Muscle layer of duodenum (tissue), 2 donors: ENCODE measurements around the gene QPRT.
"Not testable (repeated sequence)": the region's sequence is repeated elsewhere in the genome, so short reads cannot be mapped to it uniquely, and the experiment has no call there.

Source experiments
- H3K27ac ChIP-seq: one replicate; pipeline ENCODE4 v1.7.0; 2013; ENCODE audit warnings: mild to moderate bottlenecking, low read length
- H3K27me3 ChIP-seq: one replicate; pipeline ENCODE4 v1.7.0; 2013; ENCODE audit warnings: low read depth, mild to moderate bottlenecking, control low read depth, low read length
- H3K36me3 ChIP-seq, 2 donors: one replicate each; pipeline ENCODE4 v1.7.0; 2013; ENCODE audit warnings: low read length in 2 of 2, control low read depth in 1 of 2, mild to moderate bottlenecking in 1 of 2; ENCODE audit not compliant: insufficient read depth in 2 of 2, control insufficient read depth in 1 of 2
- H3K4me1 ChIP-seq, 2 donors: one replicate each; pipeline ENCODE4 v1.7.0; 2013; ENCODE audit warnings: low read length in 2 of 2, mild to moderate bottlenecking in 2 of 2, control low read depth in 1 of 2, moderate library complexity in 1 of 2; ENCODE audit not compliant: insufficient read depth in 2 of 2, control insufficient read depth in 1 of 2
- H3K4me3 ChIP-seq, 2 donors: one replicate each; pipeline ENCODE4 v1.7.0; 2013; ENCODE audit warnings: low read length in 2 of 2, low read depth in 1 of 2, mild to moderate bottlenecking in 1 of 2
- H3K9me3 ChIP-seq, 2 donors: one replicate each; pipeline ENCODE4 v1.7.0; 2013; ENCODE audit warnings: low read length in 2 of 2, control low read depth in 1 of 2, mild to moderate bottlenecking in 1 of 2; ENCODE audit not compliant: control insufficient read depth in 1 of 2
- donor health status: healthy.

QPRT gene

DNA sequence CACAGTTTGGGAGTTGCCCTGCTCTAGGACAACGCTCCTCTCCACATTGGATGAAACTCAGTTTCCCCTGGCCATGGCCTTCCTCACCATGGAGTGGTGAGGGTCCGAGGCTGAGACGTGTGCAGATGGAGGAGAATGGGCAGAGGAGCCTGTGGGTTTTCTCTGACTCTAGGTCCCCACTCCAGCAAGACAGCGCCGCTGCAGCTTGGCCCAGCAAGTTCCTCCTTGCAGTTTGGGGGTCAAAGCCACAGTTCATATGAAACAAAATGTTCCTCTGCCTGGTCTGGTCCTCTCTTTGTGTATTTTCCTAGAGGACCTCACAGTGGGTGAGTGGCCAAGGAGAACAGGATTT lies 64.5 kb downstream of the QPRT start:
- H3K27me3 ChIP-seq, result no peaks in the 10 kb centered on the region
- no peaks in the 10 kb centered on the region for H3K36me3 ChIP-seq
- H3K27ac ChIP-seq, result no peak overlapping the region
- H3K9me3 ChIP-seq, result no peaks in the 10 kb centered on the region
- no peaks in the 10 kb centered on the region for H3K4me1 ChIP-seq
- H3K4me3 ChIP-seq, result no peak overlapping the region

DNA sequence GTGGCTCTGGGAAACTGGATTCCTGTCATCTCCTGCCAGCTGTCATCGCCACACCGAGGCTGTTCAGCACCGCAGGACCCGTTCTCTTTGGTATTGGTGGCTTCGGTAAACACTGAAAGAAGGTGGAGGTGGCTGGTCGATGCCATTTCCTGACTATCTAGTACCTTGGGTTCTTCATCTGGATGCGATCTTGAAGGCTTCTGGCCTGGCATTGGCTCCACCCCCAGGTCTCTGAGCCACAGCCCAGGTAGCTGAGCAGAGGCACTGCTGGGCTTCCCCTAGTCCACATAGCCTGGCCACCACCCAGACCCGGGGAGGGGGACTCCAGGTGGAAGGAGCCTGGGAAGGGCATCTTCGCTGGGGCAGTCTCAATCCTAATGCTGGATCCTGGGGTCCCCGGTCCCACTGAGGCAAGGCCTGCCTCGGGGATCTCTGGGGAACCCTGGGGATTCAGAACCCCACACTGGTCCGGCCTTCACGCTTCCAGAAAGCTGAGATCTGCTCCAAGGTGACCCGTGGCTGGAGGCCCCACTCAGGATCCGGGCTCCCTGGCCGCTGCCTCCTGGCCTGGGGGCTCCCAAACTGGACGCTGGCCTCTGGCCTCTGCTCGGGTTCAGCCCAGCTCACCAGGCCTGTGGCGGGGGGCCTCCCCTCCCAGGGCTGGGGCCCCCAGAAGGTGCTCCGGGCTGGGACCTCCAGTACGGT lies 65.0 kb downstream of the QPRT start:
- no peaks in the 10 kb centered on the region for H3K9me3 ChIP-seq
- H3K36me3 ChIP-seq, result no peaks in the 10 kb centered on the region
- H3K4me1 ChIP-seq, result no peaks in the 10 kb centered on the region
- H3K27me3 ChIP-seq, result no peaks in the 10 kb centered on the region
- no peak overlapping the region for H3K4me3 ChIP-seq
- H3K27ac ChIP-seq, result no peak overlapping the region

DNA sequence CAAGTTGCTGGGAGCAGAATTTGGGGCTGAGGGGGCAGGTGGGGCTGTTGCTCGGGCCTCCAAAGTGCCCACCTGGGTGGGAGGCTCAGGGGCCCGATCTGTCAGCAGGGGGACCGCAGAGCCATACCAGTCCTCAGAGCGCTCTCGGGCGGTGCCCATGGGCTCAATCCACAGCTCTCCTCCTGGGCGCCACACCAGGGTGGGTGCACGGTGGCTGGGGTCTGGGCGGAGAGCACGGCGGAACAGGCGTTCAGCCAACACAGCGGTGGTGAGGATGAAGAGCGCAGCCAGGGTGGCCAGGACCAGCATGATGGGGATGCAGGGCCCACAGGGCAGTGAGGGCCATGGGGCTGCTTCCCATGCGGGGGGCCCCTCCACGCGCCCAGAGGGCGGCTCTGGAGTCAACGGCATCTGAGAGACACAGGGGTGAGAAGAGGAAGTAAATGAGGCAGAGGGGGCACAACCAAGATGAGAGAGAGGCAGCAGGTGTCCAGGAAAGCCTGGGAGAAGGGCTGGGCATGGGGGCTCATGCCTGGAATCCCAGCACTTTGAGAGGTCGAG lies 65.6 kb downstream of the QPRT start:
- H3K4me3 ChIP-seq, result no peak overlapping the region

DNA sequence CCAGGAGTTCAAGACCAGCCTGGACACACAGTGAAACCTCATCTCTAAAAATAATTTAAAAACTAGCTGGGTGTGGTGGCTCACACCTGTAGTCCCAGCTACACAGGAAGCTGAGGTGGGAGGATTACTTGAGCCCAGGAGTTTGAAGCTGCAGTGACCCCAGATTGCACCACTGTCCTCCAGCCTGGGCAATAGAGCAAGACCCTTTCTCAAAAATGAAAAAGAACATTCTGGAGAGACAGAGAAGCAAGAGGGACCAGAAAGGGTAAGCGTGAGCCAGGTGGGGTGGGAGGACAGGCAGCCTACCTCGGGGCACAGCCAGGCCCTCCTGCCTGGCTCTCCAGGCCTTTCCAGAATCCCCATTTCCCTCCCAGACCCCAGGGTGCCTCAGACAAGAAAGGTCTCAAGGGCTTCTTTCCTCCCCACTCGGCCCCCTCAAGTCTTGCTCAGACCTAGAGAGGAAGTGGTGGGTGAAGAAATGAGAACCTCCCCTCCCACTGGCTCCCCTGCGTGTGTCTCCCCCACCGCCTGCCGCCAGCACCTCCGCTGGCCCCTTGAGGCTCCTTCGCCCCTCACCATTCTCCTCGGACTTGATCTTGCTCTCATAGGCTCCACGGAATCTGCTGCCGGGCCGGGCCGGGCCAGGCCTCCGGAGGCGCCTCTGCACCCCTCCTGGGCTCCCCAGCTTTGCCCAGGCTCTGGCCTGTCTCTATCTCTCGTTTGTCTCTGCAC lies 66.3 kb downstream of the QPRT start:
- Histone ChIP-seq H3K27ac (peak overlapping the region; percentile 31), H3K4me3 (peak overlapping the region; percentile 42 to 56), H3K4me1 (no peaks in the 10 kb centered on the region), H3K9me3 (no peaks in the 10 kb centered on the region), H3K27me3 (no peaks in the 10 kb centered on the region), H3K36me3 (no peaks in the 10 kb centered on the region)

More for the DNA sequence above, 65.6 kb downstream of the QPRT start:
- H3K27ac ChIP-seq, result no peak overlapping the region
- H3K36me3 ChIP-seq, result no peaks in the 10 kb centered on the region
- H3K4me1 ChIP-seq, result no peaks in the 10 kb centered on the region
- H3K27me3 ChIP-seq, result no peaks in the 10 kb centered on the region
- no peaks in the 10 kb centered on the region for H3K9me3 ChIP-seq

DNA sequence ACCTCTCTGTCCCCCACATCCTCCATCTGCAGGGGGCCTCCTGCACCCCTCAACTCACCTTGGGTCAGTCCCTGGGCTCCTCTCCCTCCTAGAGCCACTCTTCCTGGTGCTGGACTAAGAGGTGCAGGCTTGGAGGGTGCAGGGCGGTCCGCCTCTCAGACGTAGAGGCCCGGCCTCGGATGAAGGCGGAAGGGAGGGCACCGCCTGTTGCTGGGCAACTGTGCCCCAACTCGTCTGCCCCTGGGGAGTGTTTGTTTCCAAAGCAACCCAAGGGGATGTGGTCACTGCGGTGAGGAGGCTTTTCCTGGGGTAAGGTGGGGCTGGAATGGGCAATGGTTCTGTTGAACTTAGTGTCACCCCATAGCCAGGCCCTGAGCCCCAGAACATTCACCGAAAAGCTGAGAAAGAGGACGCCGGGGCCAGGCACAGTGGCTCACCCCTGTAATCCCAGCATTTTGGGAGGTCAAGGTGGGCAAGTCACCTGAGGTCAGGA lies 66.9 kb downstream of the QPRT start, which contains the start of gene C16orf54:
Gene C16orf54, minus strand, starts transcription at position 138 of the 493 bp plus-strand sequence. CDS start 1,039 bp downstream, outside the sequence.
- Histone ChIP-seq H3K4me3 (peak within 1 kb of the TSS; percentile 42 to 56), H3K9me3 (no peaks in the 10 kb centered on the region), H3K27ac (peak within 1 kb of the TSS; percentile 31), H3K4me1 (no peaks in the 10 kb centered on the region), H3K36me3 (no peaks in the 10 kb centered on the region), H3K27me3 (no peaks in the 10 kb centered on the region)

DNA sequence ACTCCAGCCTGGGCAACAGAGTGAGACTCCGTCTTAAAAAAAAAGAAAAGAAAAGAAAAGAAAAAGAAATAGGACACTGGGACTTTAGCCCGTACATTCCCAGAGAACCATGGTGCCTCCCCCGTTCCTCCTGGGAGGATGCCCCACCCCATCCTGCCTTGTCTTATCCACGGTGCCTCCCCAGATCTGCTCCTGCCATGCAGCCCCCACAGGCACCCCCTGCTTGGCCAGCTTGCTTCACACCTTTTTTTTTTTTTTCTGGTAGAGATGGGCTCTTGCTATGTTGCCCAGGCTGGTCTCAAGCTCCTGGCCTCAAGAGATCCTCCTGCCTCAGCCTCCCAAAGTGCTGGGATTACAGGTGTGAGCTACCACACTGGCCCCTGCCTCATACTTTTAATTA lies 67.5 kb downstream of the QPRT start:
- H3K4me1 ChIP-seq, H3K27ac ChIP-seq, H3K36me3 ChIP-seq, H3K4me3 ChIP-seq, H3K9me3 ChIP-seq, H3K27me3 ChIP-seq: not testable (repeated sequence)
